Measurements from ENCODE around the gene HIRIP3.

DNA sequence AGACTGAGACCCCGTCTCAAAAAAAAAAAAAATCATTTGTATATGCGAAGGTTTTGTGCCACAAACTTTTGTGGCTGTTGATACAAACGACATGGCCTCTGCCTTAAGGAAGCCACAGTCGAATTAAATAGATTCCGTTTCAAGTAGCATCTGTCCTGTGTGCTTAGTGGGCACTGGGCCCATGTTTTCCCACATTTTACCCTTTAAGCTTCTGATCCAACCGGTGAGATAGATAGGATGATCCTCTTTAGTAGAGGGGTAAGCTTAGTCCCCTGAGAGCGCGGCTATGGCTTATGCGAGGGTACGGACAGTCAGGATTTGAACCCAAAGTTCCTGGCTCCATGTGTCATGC lies 34.3 kb downstream of the HIRIP3 start:
- TF ChIP-seq CTCF (conservative IDR thresholded peaks at IDR 0.05; ENCODE audit: low read depth in 2 of 2) (no peak), POLR2AphosphoS5 (IDR thresholded peaks at IDR 0.05; ENCODE audit: low read depth) (no peak), REST (IDR thresholded peaks at IDR 0.05; ENCODE audit: unreplicated experiment) (no peak), NANOG (IDR thresholded peaks at IDR 0.05; ENCODE audit: borderline replicate concordance) (no peak), EZH2 (IDR thresholded peaks at IDR 0.05; ENCODE audit: low read depth, unreplicated experiment) (no peak), CREB1 (CRISPR knock-in tag; IDR thresholded peaks at IDR 0.05; ENCODE audit: low read depth) (no peak), EZH2phosphoT487 (IDR thresholded peaks at IDR 0.05; ENCODE audit: unreplicated experiment) (no peak), ZNF331 (CRISPR knock-in tag; IDR thresholded peaks at IDR 0.05; ENCODE audit: low read depth) (no peak), STAT1 (IDR thresholded peaks at IDR 0.05; ENCODE audit: unreplicated experiment) (no peak), ZNF114 (CRISPR knock-in tag; IDR thresholded peaks at IDR 0.05) (no peak), JUNB (IDR thresholded peaks at IDR 0.05; ENCODE audit: unreplicated experiment) (no peak)
- TF ChIP-seq, protein P1, sequence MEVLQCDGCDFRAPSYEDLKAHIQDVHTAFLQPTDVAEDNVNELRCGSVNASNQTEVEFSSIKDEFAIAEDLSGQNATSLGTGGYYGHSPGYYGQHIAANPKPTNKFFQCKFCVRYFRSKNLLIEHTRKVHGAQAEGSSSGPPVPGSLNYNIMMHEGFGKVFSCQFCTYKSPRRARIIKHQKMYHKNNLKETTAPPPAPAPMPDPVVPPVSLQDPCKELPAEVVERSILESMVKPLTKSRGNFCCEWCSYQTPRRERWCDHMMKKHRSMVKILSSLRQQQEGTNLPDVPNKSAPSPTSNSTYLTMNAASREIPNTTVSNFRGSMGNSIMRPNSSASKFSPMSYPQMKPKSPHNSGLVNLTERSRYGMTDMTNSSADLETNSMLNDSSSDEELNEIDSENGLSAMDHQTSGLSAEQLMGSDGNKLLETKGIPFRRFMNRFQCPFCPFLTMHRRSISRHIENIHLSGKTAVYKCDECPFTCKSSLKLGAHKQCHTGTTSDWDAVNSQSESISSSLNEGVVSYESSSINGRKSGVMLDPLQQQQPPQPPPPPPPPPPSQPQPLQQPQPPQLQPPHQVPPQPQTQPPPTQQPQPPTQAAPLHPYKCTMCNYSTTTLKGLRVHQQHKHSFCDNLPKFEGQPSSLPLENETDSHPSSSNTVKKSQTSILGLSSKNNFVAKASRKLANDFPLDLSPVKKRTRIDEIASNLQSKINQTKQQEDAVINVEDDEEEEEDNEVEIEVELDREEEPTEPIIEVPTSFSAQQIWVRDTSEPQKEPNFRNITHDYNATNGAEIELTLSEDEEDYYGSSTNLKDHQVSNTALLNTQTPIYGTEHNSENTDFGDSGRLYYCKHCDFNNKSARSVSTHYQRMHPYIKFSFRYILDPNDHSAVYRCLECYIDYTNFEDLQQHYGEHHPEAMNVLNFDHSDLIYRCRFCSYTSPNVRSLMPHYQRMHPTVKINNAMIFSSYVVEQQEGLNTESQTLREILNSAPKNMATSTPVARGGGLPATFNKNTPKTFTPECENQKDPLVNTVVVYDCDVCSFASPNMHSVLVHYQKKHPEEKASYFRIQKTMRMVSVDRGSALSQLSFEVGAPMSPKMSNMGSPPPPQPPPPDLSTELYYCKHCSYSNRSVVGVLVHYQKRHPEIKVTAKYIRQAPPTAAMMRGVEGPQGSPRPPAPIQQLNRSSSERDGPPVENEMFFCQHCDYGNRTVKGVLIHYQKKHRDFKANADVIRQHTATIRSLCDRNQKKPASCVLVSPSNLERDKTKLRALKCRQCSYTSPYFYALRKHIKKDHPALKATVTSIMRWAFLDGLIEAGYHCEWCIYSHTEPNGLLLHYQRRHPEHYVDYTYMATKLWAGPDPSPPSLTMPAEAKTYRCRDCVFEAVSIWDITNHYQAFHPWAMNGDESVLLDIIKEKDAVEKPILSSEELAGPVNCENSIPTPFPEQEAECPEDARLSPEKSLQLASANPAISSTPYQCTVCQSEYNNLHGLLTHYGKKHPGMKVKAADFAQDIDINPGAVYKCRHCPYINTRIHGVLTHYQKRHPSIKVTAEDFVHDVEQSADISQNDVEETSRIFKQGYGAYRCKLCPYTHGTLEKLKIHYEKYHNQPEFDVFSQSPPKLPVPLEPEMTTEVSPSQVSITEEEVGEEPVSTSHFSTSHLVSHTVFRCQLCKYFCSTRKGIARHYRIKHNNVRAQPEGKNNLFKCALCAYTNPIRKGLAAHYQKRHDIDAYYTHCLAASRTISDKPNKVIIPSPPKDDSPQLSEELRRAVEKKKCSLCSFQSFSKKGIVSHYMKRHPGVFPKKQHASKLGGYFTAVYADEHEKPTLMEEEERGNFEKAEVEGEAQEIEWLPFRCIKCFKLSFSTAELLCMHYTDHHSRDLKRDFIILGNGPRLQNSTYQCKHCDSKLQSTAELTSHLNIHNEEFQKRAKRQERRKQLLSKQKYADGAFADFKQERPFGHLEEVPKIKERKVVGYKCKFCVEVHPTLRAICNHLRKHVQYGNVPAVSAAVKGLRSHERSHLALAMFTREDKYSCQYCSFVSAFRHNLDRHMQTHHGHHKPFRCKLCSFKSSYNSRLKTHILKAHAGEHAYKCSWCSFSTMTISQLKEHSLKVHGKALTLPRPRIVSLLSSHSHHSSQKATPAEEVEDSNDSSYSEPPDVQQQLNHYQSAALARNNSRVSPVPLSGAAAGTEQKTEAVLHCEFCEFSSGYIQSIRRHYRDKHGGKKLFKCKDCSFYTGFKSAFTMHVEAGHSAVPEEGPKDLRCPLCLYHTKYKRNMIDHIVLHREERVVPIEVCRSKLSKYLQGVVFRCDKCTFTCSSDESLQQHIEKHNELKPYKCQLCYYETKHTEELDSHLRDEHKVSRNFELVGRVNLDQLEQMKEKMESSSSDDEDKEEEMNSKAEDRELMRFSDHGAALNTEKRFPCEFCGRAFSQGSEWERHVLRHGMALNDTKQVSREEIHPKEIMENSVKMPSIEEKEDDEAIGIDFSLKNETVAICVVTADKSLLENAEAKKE (CRISPR knock-in tag; IDR thresholded peaks at IDR 0.05): no peak

All from GM23338 (cell line).